OCI-LY1 (cell line): ENCODE results near the gene BMERB1.

Source experiments
- H2AFZ ChIP-seq: fragments of 200-600 bp; sonication (generic), shearing (Covaris generic); 2 replicates; pipeline ENCODE4 v1.6.0; 2014; ENCODE audit warnings: antibody characterized with exemption, mild to moderate bottlenecking, low read length
- H3F3A ChIP-seq: fragments of 200-600 bp; sonication (generic), shearing (Covaris generic); 2 replicates; pipeline ENCODE4 v1.6.0; 2014; ENCODE audit warnings: mild to moderate bottlenecking, antibody characterized with exemption, low read length, moderate library complexity; ENCODE audit not compliant: insufficient read depth
- H3K27ac ChIP-seq: fragments of 200-600 bp; sonication (generic); 2 replicates; pipeline ENCODE4 v1.5.1; 2014; ENCODE audit warnings: low read length, mixed run types, mild to moderate bottlenecking, low read depth; ENCODE audit not compliant: poor library complexity, severe bottlenecking
- H3K27me3 ChIP-seq: fragments of 200-600 bp; sonication (generic); 2 replicates; pipeline ENCODE4 v1.6.0; 2014; ENCODE audit warnings: antibody characterized with exemption, mild to moderate bottlenecking, low read length, moderate library complexity; ENCODE audit not compliant: insufficient read depth
- H3K36me3 ChIP-seq: fragments of 200-600 bp; sonication (generic); 2 replicates; pipeline ENCODE4 v1.6.1; 2014; ENCODE audit warnings: mild to moderate bottlenecking, antibody characterized with exemption, low read length, moderate library complexity, mixed read lengths; ENCODE audit not compliant: insufficient read depth
- H3K4me1 ChIP-seq: fragments of 200-600 bp; sonication (generic); 2 replicates; pipeline ENCODE4 v1.5.1; 2014; ENCODE audit warnings: mild to moderate bottlenecking, low read length, moderate library complexity; ENCODE audit not compliant: insufficient read depth, severe bottlenecking
- H3K4me2 ChIP-seq: fragments of 200-600 bp; sonication (generic), shearing (Covaris generic); 2 replicates; pipeline ENCODE4 v1.6.1; 2014; ENCODE audit warnings: low read length
- H3K4me3 ChIP-seq: fragments of 200-600 bp; sonication (generic); 2 replicates; pipeline ENCODE4 v1.5.1; 2014; ENCODE audit warnings: low read length, low read depth, mild to moderate bottlenecking, mixed read lengths; ENCODE audit not compliant: poor library complexity, severe bottlenecking
- H3K79me2 ChIP-seq: fragments of 200-600 bp; shearing (Covaris generic); 2 replicates; pipeline ENCODE4 v1.6.1; 2016; ENCODE audit warnings: mixed run types, low read length, mixed read lengths; ENCODE audit not compliant: insufficient read depth
- H3K9ac ChIP-seq: fragments of 200-600 bp; sonication (generic), shearing (Covaris generic); 2 replicates; pipeline ENCODE4 v1.6.1; 2014; ENCODE audit warnings: mild to moderate bottlenecking, low read length, mixed read lengths
- H3K9me2 ChIP-seq: fragments of 200-600 bp; sonication (generic), shearing (Covaris generic); 2 replicates; pipeline ENCODE4 v1.6.1; 2014; ENCODE audit warnings: low read depth, mild to moderate bottlenecking, low read length, mixed read lengths
- H3K9me3 ChIP-seq: fragments of 200-600 bp; shearing (Covaris generic); 2 replicates; pipeline ENCODE4 v1.6.1; 2014; ENCODE audit warnings: low read length, mixed read lengths
- H4K20me1 ChIP-seq: fragments of 200-600 bp; sonication (generic), shearing (Covaris generic); 2 replicates; pipeline ENCODE4 v1.6.0; 2016; ENCODE audit warnings: mild to moderate bottlenecking, low read length; ENCODE audit not compliant: insufficient read depth
- EZH2 ChIP-seq: fragments of 200-600 bp; sonication (generic), shearing (Covaris generic); IDR thresholded peaks from 2 replicates; pipeline ENCODE4 v1.8.0; 2017; ENCODE audit warnings: borderline replicate concordance, mixed run types, mild to moderate bottlenecking, antibody characterized with exemption, low read length, moderate library complexity, mixed read lengths
- TF ChIP-seq, protein P1 (sequence below): fragments of 200-600 bp; sonication (generic), shearing (Covaris generic); IDR thresholded peaks from 2 replicates; pipeline ENCODE4 v1.5.1; 2017; ENCODE audit warnings: mild to moderate bottlenecking, antibody characterized with exemption, low read length, moderate library complexity, mixed read lengths

Gene BMERB1

DNA sequence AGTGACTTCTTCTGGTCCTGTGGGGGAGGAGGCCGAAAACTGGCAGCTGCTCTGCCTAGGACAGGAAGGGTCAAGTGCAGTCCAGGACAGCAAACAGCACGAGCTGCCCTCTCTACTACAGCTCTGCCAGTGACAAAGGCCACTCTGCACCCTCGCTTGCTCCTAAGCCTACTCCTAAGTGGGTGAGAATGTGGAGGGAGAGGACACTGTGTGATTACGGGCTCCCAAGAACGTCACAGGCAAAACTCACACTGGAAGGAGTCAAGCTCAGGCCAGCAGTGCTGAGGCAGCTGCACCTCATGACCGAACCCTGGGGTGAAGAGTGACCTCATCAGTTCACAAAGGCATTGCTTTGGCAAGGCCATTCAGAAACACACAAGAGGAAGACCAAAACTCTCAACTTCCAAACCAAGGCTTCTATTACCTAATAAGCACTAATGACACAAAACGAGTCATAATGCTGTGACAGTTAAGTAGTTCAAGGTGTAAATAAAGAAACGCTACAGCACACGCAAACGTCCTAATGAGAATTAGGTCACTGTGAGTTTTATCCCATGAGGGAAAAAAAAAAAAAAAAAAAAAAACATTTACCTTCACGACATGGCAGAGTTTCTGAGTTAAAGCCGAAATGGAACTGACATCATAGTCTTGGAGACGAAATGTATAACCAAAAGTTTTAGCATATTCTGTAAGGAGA lies 173.5 kb downstream of the BMERB1 start:
- Histone ChIP-seq H3K9me2 (no peaks in the 10 kb centered on the region), H3K4me3 (no peak overlapping the region), H3K4me1 (no peaks in the 10 kb centered on the region), H2AFZ (no peak overlapping the region), H3K27me3 (no peaks in the 10 kb centered on the region), H4K20me1 (no peaks in the 10 kb centered on the region), H3K79me2 (no peaks in the 10 kb centered on the region), H3K36me3 (peaks cover 94% of the 10 kb centered on the region), H3K27ac (no peak overlapping the region), H3K9ac (no peak overlapping the region), H3K4me2 (no peak overlapping the region), H3F3A (no peaks in the 10 kb centered on the region), H3K9me3 (no peaks in the 10 kb centered on the region)
- TF ChIP-seq, protein P1, sequence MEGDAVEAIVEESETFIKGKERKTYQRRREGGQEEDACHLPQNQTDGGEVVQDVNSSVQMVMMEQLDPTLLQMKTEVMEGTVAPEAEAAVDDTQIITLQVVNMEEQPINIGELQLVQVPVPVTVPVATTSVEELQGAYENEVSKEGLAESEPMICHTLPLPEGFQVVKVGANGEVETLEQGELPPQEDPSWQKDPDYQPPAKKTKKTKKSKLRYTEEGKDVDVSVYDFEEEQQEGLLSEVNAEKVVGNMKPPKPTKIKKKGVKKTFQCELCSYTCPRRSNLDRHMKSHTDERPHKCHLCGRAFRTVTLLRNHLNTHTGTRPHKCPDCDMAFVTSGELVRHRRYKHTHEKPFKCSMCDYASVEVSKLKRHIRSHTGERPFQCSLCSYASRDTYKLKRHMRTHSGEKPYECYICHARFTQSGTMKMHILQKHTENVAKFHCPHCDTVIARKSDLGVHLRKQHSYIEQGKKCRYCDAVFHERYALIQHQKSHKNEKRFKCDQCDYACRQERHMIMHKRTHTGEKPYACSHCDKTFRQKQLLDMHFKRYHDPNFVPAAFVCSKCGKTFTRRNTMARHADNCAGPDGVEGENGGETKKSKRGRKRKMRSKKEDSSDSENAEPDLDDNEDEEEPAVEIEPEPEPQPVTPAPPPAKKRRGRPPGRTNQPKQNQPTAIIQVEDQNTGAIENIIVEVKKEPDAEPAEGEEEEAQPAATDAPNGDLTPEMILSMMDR: no peak
- no peak for TF ChIP-seq EZH2

DNA sequence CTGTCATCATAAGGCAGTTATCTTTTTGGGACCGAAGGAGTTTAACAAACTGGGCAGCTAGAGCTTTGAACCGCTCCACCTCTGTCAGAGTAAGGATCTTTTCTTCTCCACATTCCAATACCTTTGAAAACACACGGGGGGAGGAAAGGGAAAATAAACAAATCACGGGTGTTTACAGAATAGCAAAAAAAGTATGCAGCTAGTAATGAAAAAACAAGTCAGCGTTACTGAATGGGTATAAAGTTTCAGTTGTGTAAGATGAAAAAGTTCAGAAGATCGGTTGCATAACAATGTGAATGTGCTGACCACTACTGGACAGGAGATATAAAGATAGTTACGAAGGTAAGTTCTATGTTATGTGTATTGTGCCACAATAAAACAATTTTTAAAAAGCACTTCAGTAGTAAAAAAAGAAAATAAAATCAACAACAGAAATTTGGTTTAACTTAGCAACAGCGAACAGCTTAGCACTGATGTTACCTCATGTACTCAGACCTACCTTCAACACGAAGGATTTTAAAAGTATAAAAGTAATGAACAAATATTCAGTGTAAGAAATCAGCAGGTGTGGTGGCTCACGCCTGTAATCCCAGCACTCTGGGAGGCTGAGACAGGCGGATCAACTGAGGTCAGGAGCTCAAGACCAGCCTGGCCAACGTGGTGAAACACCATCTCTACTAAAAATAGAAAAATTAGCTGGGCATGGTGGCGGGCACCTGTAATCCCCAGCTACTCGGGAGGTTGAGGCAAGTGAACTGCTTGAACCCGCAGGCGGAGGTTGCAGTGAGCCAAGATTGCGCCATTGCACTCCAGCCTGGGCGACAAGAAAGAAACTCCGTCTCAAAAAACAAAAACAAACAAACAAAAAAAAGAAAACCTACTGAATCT lies 174.3 kb downstream of the BMERB1 start:
- Histone ChIP-seq H2AFZ (no peak overlapping the region), H3K27me3 (no peaks in the 10 kb centered on the region), H3K4me1 (no peaks in the 10 kb centered on the region), H3K9me2 (no peaks in the 10 kb centered on the region), H3K79me2 (no peaks in the 10 kb centered on the region), H4K20me1 (no peaks in the 10 kb centered on the region), H3K4me2 (no peak overlapping the region), H3K36me3 (peaks cover 91% of the 10 kb centered on the region), H3K9me3 (no peaks in the 10 kb centered on the region), H3F3A (no peaks in the 10 kb centered on the region), H3K4me3 (no peak overlapping the region), H3K9ac (no peak overlapping the region), H3K27ac (no peak overlapping the region)
- TF ChIP-seq, protein P1: no peak
- TF ChIP-seq EZH2: no peak

DNA sequence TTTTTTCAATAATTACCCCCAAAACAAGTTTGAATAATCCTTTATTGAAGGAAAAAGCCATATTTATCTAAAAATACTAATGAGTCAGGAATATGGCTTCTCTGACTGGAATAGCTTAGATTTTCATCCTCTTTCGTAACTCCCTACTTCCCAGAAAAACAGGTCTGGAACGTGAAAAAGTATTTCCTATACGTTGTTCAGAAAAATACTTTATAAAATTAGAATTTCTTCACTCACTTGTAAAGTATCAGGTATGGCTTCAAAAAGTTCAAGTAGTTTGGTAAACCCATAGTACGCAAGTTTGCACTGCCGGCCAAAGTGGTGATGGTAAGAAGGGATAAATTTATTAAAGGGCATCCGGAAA lies 174.9 kb downstream of the BMERB1 start:
- H3K36me3 ChIP-seq: peaks cover 90% of the 10 kb centered on the region

More for the DNA sequence above, 174.9 kb downstream of the BMERB1 start:
- Histone ChIP-seq H3K9me3 (no peaks in the 10 kb centered on the region), H2AFZ (no peak overlapping the region), H3K4me3 (no peak overlapping the region), H3F3A (no peaks in the 10 kb centered on the region), H4K20me1 (no peaks in the 10 kb centered on the region), H3K4me1 (no peaks in the 10 kb centered on the region), H3K79me2 (no peaks in the 10 kb centered on the region), H3K9me2 (no peaks in the 10 kb centered on the region), H3K4me2 (no peak overlapping the region), H3K27ac (no peak overlapping the region), H3K9ac (no peak overlapping the region), H3K27me3 (no peaks in the 10 kb centered on the region)
- TF ChIP-seq EZH2: no peak
- TF ChIP-seq, protein P1: no peak
